Natural killer cell (primary cell): ENCODE results near the gene SMAD5. TPM values are rescaled to one million over a fixed set of nuclear protein-coding genes. Genes with fewer than 3 reads are reported as not detected.
A peak's percentile ranks its signal among the peaks of the same experiment; 100 is the strongest.

ENCODE experiments used
- ATAC-seq, 3 donors: fragments of 150-1000 bp in 2 of 3; fragments of 200-7000 bp in 1 of 3; cut with Tn5 transposase; 1 replicate in 1 of 3; 2 replicates in 2 of 3; pipeline ENCODE4 v1.10.0; 2021; ENCODE audit warnings: mild to moderate bottlenecking in 2 of 3, moderate library complexity in 2 of 3
- DNase-seq, 2 donors: peaks; one replicate each; pipeline versions ENCODE4 v3.0.0 to v3.0.0-alpha.2; 2013 to 2021; ENCODE audit warnings: mixed read lengths in 1 of 2
- H3K27ac ChIP-seq: one replicate; pipeline ENCODE4 v1.5.1; 2013; ENCODE audit warnings: mild to moderate bottlenecking, low read length
- H3K27me3 ChIP-seq: one replicate; pipeline ENCODE4 v1.6.1; 2013; ENCODE audit warnings: low read length; ENCODE audit not compliant: control insufficient read depth, insufficient read depth
- H3K36me3 ChIP-seq: one replicate; pipeline ENCODE4 v1.6.1; 2013; ENCODE audit warnings: low read length; ENCODE audit not compliant: control insufficient read depth, insufficient read depth
- H3K4me1 ChIP-seq: one replicate; pipeline ENCODE4 v1.6.1; 2013; ENCODE audit warnings: low read length; ENCODE audit not compliant: control insufficient read depth, insufficient read depth
- H3K4me3 ChIP-seq: one replicate; pipeline ENCODE4 v1.5.1; 2013; ENCODE audit warnings: low read length
- H3K9me3 ChIP-seq: one replicate; pipeline ENCODE4 v1.6.1; 2013; ENCODE audit warnings: low read length; ENCODE audit not compliant: control insufficient read depth, insufficient read depth
- H3K27ac Mint-ChIP-seq, 2 donors: one replicate each; pipeline ENCODE4 v1.8.0; 2022; ENCODE audit warnings: mild to moderate bottlenecking in 2 of 2, mixed read lengths in 2 of 2, moderate library complexity in 1 of 2
- H3K27me3 Mint-ChIP-seq, 2 donors: one replicate each; pipeline ENCODE4 v1.8.0; 2022; ENCODE audit warnings: low read depth in 2 of 2, mixed read lengths in 2 of 2
- H3K36me3 Mint-ChIP-seq: one replicate; pipeline ENCODE4 v1.8.0; 2022; ENCODE audit warnings: mixed read lengths
- H3K4me1 Mint-ChIP-seq, 2 donors: one replicate each; pipeline ENCODE4 v1.8.0; 2022; ENCODE audit warnings: mixed read lengths in 2 of 2
- H3K4me3 Mint-ChIP-seq: one replicate; pipeline ENCODE4 v1.8.0; 2022; ENCODE audit warnings: mild to moderate bottlenecking, moderate library complexity, mixed read lengths
- H3K9me3 Mint-ChIP-seq, 2 donors: one replicate each; pipeline ENCODE4 v1.8.0; 2022; ENCODE audit warnings: mixed read lengths in 2 of 2
- WGBS: methylation state at CpG from one replicate; pipeline ENCODE4 v1.1.7; 2013; ENCODE audit warnings: missing lambda C conversion rate; ENCODE audit not compliant: insufficient coverage; 5-methylcytosine and 5-hydroxymethylcytosine counted together
- intact Hi-C: fragments of 100-400 bp; cut with micrococcal nuclease; formaldehyde crosslinking; loops from one replicate; pipeline ENCODE4 v1.14.2; 2022
- total RNA-seq, 4 donors: library from RNA; stranded (reverse); fragments of 120-200 nt in 1 of 4; gene quantifications; one replicate each; pipeline versions ENCODE4 v1.2.3 to v1.2.4, GENCODE V29; 2013 to 2022
- TF ChIP-seq, protein P1 (sequence below): fragments of 200-600 bp; IDR thresholded peaks from one replicate; pipeline ENCODE4 v1.8.0; 2022; ENCODE audit warnings: antibody characterized with exemption

SMAD5 gene
- total RNA-seq, 3 donors from 2014 or later (not counting 1 experiment from before 2014, with no cell fraction given): 44.0 to 60.1 (median 54.1) TPM

DNA sequence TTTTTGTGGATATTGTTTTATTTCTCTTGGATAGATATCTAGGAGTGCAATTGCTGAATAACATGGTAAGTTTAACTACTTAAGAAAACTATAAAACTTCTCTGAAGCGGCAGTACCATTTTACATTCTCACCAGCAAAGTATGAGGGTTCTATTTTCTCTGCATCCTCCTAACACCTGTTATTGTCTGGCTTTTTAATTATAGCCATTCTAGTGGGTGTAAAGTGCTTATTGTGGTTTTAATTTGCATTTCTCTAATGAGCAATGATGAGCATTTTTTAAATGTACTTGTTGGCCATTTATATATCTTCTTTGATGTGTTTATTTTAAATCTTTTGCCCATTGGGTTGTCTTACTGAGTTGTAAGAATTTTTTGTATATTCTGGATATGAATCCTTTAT lies 31.6 kb downstream of the SMAD5 start:
- Mint-ChIP-seq H3K27ac (no peak overlapping the region), H3K9me3 (no peaks in the 10 kb centered on the region), H3K36me3 (peaks cover 7% of the 10 kb centered on the region), H3K4me3 (no peak overlapping the region), H3K4me1 (peaks cover 6 to 21% of the 10 kb centered on the region in 2 donors), H3K27me3 (no peaks in the 10 kb centered on the region)
- Histone ChIP-seq H3K27me3 (no peaks in the 10 kb centered on the region), H3K4me3 (no peak overlapping the region), H3K4me1 (no peaks in the 10 kb centered on the region), H3K27ac (no peak overlapping the region), H3K9me3 (no peaks in the 10 kb centered on the region), H3K36me3 (peaks cover 19% of the 10 kb centered on the region)
- TF ChIP-seq, protein P1, sequence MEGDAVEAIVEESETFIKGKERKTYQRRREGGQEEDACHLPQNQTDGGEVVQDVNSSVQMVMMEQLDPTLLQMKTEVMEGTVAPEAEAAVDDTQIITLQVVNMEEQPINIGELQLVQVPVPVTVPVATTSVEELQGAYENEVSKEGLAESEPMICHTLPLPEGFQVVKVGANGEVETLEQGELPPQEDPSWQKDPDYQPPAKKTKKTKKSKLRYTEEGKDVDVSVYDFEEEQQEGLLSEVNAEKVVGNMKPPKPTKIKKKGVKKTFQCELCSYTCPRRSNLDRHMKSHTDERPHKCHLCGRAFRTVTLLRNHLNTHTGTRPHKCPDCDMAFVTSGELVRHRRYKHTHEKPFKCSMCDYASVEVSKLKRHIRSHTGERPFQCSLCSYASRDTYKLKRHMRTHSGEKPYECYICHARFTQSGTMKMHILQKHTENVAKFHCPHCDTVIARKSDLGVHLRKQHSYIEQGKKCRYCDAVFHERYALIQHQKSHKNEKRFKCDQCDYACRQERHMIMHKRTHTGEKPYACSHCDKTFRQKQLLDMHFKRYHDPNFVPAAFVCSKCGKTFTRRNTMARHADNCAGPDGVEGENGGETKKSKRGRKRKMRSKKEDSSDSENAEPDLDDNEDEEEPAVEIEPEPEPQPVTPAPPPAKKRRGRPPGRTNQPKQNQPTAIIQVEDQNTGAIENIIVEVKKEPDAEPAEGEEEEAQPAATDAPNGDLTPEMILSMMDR: no peak
- intact Hi-C loops: no loop called here
- WGBS: no CpG with 5 or more reads among the region's 1 CpG
- DNase-seq (no peak), ATAC-seq (no peak)

DNA sequence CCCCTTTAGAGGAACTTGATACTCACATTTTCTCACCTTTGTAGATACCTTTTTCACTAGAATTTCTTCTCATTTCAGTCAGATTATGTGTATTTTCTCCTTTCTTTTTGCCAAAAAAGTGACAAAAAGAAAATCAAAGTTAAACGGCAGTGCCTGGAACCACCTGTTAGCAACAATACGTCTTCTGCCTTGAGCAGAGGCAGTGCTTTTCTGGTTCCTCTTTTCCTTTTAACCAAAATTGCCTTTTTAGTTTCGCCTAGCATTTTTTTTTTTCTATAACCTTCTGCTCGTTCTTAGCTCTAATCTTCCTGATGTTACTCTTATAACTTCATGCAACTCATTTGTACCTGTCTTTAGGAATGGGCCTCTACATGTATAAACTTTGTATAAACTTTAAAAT lies 34.3 kb downstream of the SMAD5 start:
- H3K27ac ChIP-seq: no peak overlapping the region
- H3K9me3 ChIP-seq: no peaks in the 10 kb centered on the region
- H3K36me3 ChIP-seq: peaks cover 24% of the 10 kb centered on the region
- Mint-ChIP-seq H3K27ac (peak overlapping the region in 1 of 2 donors; percentile 7), H3K9me3 (no peaks in the 10 kb centered on the region), H3K4me1 (peaks cover 6 to 11% of the 10 kb centered on the region in 2 donors), H3K27me3 (no peaks in the 10 kb centered on the region), H3K36me3 (peaks cover 7% of the 10 kb centered on the region), H3K4me3 (no peak overlapping the region)
- TF ChIP-seq, protein P1: no peak
- no peak for ATAC-seq
- WGBS: 44% methylated on average over 4 of the region's 4 CpGs
- intact Hi-C loops: no loop called here
- no peaks in the 10 kb centered on the region for H3K27me3 ChIP-seq
- no peak overlapping the region for H3K4me3 ChIP-seq
- no peaks in the 10 kb centered on the region for H3K4me1 ChIP-seq
- no peak for DNase-seq

DNA sequence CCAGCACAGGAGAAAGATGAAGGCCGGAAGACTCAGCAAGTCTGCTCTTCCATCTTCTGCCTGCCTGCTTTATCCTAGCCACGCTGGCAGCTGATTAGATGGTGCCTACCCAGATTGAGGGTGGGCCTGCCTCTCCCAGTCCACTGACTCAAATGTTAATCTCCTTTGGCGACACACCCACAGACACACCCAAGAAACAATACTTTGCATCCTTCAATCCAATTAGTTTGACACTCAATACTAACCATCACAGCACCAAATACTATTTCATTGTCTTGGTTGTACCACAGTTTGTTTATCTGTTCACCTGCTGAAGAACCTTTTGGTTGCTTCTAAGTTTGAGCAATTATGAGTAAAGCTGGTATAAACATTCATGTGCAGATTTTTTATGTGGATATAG lies 36.6 kb downstream of the SMAD5 start:
- Histone ChIP-seq H3K27me3 (no peaks in the 10 kb centered on the region), H3K4me3 (no peak overlapping the region), H3K36me3 (peaks cover 21% of the 10 kb centered on the region), H3K27ac (no peak overlapping the region), H3K9me3 (no peaks in the 10 kb centered on the region), H3K4me1 (no peaks in the 10 kb centered on the region)
- Mint-ChIP-seq H3K9me3 (no peaks in the 10 kb centered on the region), H3K4me3 (no peak overlapping the region), H3K36me3 (peaks cover 18% of the 10 kb centered on the region), H3K27ac (no peak overlapping the region), H3K4me1 (peaks cover 6 to 11% of the 10 kb centered on the region in 2 donors), H3K27me3 (no peaks in the 10 kb centered on the region)
- no peak for ATAC-seq
- 97% methylated on average over 3 of the region's 3 CpGs for WGBS
- intact Hi-C loops: no loop called here
- TF ChIP-seq, protein P1: no peak
- no peak for DNase-seq

DNA sequence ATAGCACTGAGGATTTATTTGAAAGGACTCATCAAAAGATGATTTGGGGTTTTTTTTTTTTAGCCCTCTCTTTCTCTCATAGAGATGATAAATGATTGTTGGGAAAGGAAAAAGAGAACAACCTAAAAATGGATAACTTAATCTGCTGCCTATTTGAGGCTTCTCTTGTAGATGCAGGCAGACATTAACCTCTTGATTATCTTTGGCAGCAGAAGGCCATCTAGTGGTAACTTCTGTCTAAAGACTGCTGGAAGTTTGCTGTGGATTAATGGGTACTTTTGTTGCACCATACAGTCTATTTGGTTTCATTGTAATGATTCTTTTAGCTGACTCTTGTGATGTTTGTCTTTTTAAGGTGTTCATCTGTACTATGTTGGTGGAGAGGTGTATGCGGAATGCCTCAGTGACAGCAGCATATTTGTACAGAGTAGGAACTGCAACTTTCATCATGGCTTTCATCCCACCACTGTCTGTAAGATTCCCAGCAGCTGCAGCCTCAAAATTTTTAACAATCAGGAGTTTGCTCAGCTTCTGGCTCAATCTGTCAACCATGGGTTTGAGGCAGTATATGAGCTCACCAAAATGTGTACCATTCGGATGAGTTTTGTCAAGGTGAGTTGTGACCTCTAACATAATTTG lies 41.5 kb downstream of the SMAD5 start:
- no peak overlapping the region for H3K27ac ChIP-seq
- H3K27me3 Mint-ChIP-seq: no peaks in the 10 kb centered on the region
- 100% methylated on average over 2 of the region's 2 CpGs for WGBS
- H3K27ac Mint-ChIP-seq: no peak overlapping the region
- H3K36me3 ChIP-seq: peaks cover 25% of the 10 kb centered on the region
- no peaks in the 10 kb centered on the region for H3K4me1 ChIP-seq
- DNase-seq: peak in 1 of 2 donors; percentile 24
- no peaks in the 10 kb centered on the region for H3K9me3 ChIP-seq
- ATAC-seq: no peak
- peaks cover 17% of the 10 kb centered on the region for H3K36me3 Mint-ChIP-seq
- intact Hi-C loops: no loop called here
- H3K27me3 ChIP-seq: no peaks in the 10 kb centered on the region
- no peaks in the 10 kb centered on the region for H3K9me3 Mint-ChIP-seq
- TF ChIP-seq, protein P1: peak; percentile 11
- H3K4me1 Mint-ChIP-seq: no peaks in the 10 kb centered on the region
- H3K4me3 ChIP-seq: no peak overlapping the region
- no peak overlapping the region for H3K4me3 Mint-ChIP-seq
